ENCODE data around the gene PMFBP1.

DNA sequence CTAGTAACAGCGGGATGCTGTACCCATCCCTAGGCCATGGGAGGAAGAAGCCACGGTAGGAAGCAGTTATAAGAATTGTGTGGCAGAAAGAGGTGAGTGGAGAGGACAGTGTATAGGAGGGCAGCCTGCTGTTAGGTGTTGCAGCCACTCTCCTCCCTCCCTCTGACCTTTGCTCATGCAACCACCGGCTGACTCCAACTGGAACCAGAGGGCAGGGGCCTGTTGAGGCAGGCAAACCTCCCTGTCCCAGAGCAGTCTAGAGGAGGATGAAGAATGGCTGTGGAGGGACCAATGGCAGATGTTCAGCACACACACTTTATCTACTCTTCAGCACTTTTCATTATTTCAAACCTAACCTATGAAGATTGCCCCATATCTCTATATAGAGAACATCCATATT lies 80.7 kb downstream of the PMFBP1 start:
- TF ChIP-seq, protein P1, sequence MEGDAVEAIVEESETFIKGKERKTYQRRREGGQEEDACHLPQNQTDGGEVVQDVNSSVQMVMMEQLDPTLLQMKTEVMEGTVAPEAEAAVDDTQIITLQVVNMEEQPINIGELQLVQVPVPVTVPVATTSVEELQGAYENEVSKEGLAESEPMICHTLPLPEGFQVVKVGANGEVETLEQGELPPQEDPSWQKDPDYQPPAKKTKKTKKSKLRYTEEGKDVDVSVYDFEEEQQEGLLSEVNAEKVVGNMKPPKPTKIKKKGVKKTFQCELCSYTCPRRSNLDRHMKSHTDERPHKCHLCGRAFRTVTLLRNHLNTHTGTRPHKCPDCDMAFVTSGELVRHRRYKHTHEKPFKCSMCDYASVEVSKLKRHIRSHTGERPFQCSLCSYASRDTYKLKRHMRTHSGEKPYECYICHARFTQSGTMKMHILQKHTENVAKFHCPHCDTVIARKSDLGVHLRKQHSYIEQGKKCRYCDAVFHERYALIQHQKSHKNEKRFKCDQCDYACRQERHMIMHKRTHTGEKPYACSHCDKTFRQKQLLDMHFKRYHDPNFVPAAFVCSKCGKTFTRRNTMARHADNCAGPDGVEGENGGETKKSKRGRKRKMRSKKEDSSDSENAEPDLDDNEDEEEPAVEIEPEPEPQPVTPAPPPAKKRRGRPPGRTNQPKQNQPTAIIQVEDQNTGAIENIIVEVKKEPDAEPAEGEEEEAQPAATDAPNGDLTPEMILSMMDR (conservative IDR thresholded peaks at IDR 0.05), result no peak
- TF ChIP-seq EZH2 (IDR thresholded peaks at IDR 0.05; ENCODE audit: low read depth), result no peak

Data from PC-9 (cell line).